Activated CD8-positive, alpha-beta memory T cell treated with anti-CD3 and anti-CD28 coated beads for 1 hour (primary cell): ENCODE measurements around the gene ADAP1.

Source experiments
- DNase-seq, 2 donors: peaks; one replicate each; pipeline ENCODE4 v3.0.0-alpha.2; 2020; ENCODE audit warnings: low read depth in 1 of 2; ENCODE audit errors: extremely low read depth in 1 of 2

The ADAP1 gene

GRCh38 chr7:911791-912480, 42.5 kb downstream of the ADAP1 start:
- DNase-seq, result no peak

GRCh38 chr7:910931-911431, 43.5 kb downstream of the ADAP1 start:
- no peak for DNase-seq

GRCh38 chr7:910441-910861, 44.0 kb downstream of the ADAP1 start:
- no peak for DNase-seq

- no peak for DNase-seq
These were observed 44.8 kb downstream of the ADAP1 start for GRCh38 chr7:909358-910329.

GRCh38 chr7:908591-909357, 45.7 kb downstream of the ADAP1 start:
- DNase-seq, result peak; percentile 33 to 34

- no peak for DNase-seq
These were observed 46.3 kb downstream of the ADAP1 start for GRCh38 chr7:908159-908581.

GRCh38 chr7:907158-907980, 47.1 kb downstream of the ADAP1 start:
- DNase-seq, result no peak

GRCh38 chr7:906776-907157, 47.7 kb downstream of the ADAP1 start:
- no peak for DNase-seq

- no peak for DNase-seq
These were observed 49.6 kb downstream of the ADAP1 start for GRCh38 chr7:904847-905246.

- no peak for DNase-seq
These were observed 50.3 kb downstream of the ADAP1 start for GRCh38 chr7:903921-904755.

- no peak for DNase-seq
These were observed 51.5 kb downstream of the ADAP1 start for GRCh38 chr7:902996-903395.

- DNase-seq, result no peak
These were observed 52.9 kb downstream of the ADAP1 start for GRCh38 chr7:901388-902154.

- no peak for DNase-seq
These were observed 53.5 kb downstream of the ADAP1 start for GRCh38 chr7:901041-901387.

GRCh38 chr7:900331-901040, 54.0 kb downstream of the ADAP1 start:
- DNase-seq, result no peak

GRCh38 chr7:899806-900205, 54.7 kb downstream of the ADAP1 start:
- DNase-seq, result no peak

GRCh38 chr7:898855-899681, 55.4 kb downstream of the ADAP1 start:
- DNase-seq, result no peak

- DNase-seq, result no peak
These were observed 56.0 kb downstream of the ADAP1 start for GRCh38 chr7:898460-898854.
